B cell (primary cell): ENCODE results near the gene DNASE2B. TPM values are rescaled to one million over a fixed set of nuclear protein-coding genes. Genes with fewer than 3 reads are reported as not detected.

Experiments used
- ATAC-seq: fragments of 200-7000 bp; cut with Tn5 transposase; one replicate; pipeline ENCODE4 v1.10.0; 2021; ENCODE audit warnings: low read depth, mild to moderate bottlenecking, moderate number of reproducible peaks, moderate library complexity
- CTCF ChIA-PET: fragments of 350-600 bp; sonication (Branson Sonifier 250); formaldehyde crosslinking; loops from one replicate; lab custom pipeline; 2021; ENCODE audit warnings: antibody characterized with exemption, inconsistent platforms; lab: Charles Lee
- POLR2A ChIA-PET: fragments of 350-600 bp; sonication (Branson Sonifier 250); formaldehyde crosslinking; loops from one replicate; lab custom pipeline; 2021; ENCODE audit warnings: antibody characterized with exemption; lab: Charles Lee
- DNase-seq: peaks from one replicate; pipeline ENCODE4 v3.0.0; 2013
- H2AFZ ChIP-seq: 2 replicates; pipeline ENCODE4 v1.6.1; 2012; ENCODE audit warnings: mild to moderate bottlenecking, low read depth, low read length; ENCODE audit not compliant: insufficient read depth, poor library complexity, severe bottlenecking
- H3K27ac ChIP-seq, 2 donors: 1 replicate in 1 of 2; 2 replicates in 1 of 2; pipeline ENCODE4 v1.5.1; 2012 to 2013; ENCODE audit warnings: low read length in 2 of 2, mild to moderate bottlenecking in 2 of 2, moderate library complexity in 1 of 2
- H3K27me3 ChIP-seq, 4 experiments: fragments of 200-600 bp in 1 of 4; sonication (generic) in 1 of 4; replicated peaks in 1 of 4; 1 replicate in 2 of 4; 2 replicates in 2 of 4; pipeline versions ENCODE4 v1.6.1 to v1.7.0; 2013 to 2016; ENCODE audit warnings: low read length in 3 of 4, mild to moderate bottlenecking in 2 of 4, mixed read lengths in 1 of 4, moderate library complexity in 1 of 4; ENCODE audit not compliant: insufficient read depth in 4 of 4, control insufficient read depth in 3 of 4; ENCODE audit errors: control extremely low read depth in 1 of 4
- H3K36me3 ChIP-seq, 2 experiments: replicated peaks in 1 of 2; 1 replicate in 1 of 2; 2 replicates in 1 of 2; pipeline versions ENCODE4 v1.6.1 to v1.7.1; 2013; ENCODE audit warnings: low read length in 1 of 2; ENCODE audit not compliant: insufficient read depth in 2 of 2, control insufficient read depth in 1 of 2; ENCODE audit errors: control extremely low read depth in 1 of 2, extremely low read depth in 1 of 2
- H3K4me1 ChIP-seq, 2 donors: fragments of 200-600 bp in 1 of 2; sonication (generic) in 1 of 2; 1 replicate in 1 of 2; 2 replicates in 1 of 2; pipeline versions ENCODE4 v1.5.1 to v1.6.1; 2013 to 2017; ENCODE audit warnings: low read length in 2 of 2; ENCODE audit not compliant: control insufficient read depth in 2 of 2, insufficient read depth in 2 of 2
- H3K4me2 ChIP-seq: replicated peaks from 2 replicates; pipeline ENCODE3; 2012; ENCODE audit warnings: mild to moderate bottlenecking, low read depth, low read length; ENCODE audit not compliant: poor library complexity, severe bottlenecking
- H3K4me3 ChIP-seq, 5 experiments: fragments of 200-600 bp in 1 of 5; sonication (generic) in 1 of 5; 1 replicate in 3 of 5; 2 replicates in 2 of 5; pipeline versions ENCODE4 v1.5.1 to v1.7.0; 2011 to 2016; ENCODE audit warnings: low read length in 4 of 5, mild to moderate bottlenecking in 4 of 5, low read depth in 2 of 5, control low read depth in 1 of 5, moderate library complexity in 1 of 5; ENCODE audit not compliant: insufficient read depth in 1 of 5; ENCODE audit errors: control extremely low read depth in 1 of 5, extremely low read depth in 1 of 5
- H3K79me2 ChIP-seq: fragments of 200-600 bp; sonication (generic); one replicate; pipeline ENCODE4 v1.6.0; 2016; ENCODE audit warnings: low read length; ENCODE audit not compliant: control insufficient read depth, insufficient read depth
- H3K9ac ChIP-seq: fragments of 200-600 bp; sonication (generic); 2 replicates; pipeline ENCODE4 v1.6.1; 2017; ENCODE audit warnings: mild to moderate bottlenecking, low read length, moderate library complexity
- H3K9me3 ChIP-seq, 3 donors: one replicate each; pipeline versions ENCODE4 v1.6.1 to v1.7.1; 2013; ENCODE audit warnings: low read length in 2 of 3; ENCODE audit not compliant: control insufficient read depth in 2 of 3, insufficient read depth in 1 of 3; ENCODE audit errors: control extremely low read depth in 1 of 3
- H4K20me1 ChIP-seq: 2 replicates; pipeline ENCODE4 v1.6.0; 2012; ENCODE audit warnings: mild to moderate bottlenecking, low read length; ENCODE audit not compliant: insufficient read depth, control insufficient read depth, poor library complexity, severe bottlenecking
- H3K27ac Mint-ChIP-seq: one replicate; pipeline ENCODE4 v1.8.0; 2021; ENCODE audit warnings: mixed read lengths
- H3K27me3 Mint-ChIP-seq: one replicate; pipeline ENCODE4 v1.8.0; 2021; ENCODE audit warnings: mixed read lengths
- H3K4me1 Mint-ChIP-seq: one replicate; pipeline ENCODE4 v1.8.0; 2021; ENCODE audit warnings: mixed read lengths
- H3K4me3 Mint-ChIP-seq: one replicate; pipeline ENCODE4 v1.8.0; 2021; ENCODE audit warnings: mixed read lengths
- H3K9me3 Mint-ChIP-seq: one replicate; pipeline ENCODE4 v1.8.0; 2022; ENCODE audit warnings: mixed read lengths; ENCODE audit not compliant: insufficient read depth
- CTCF ChIP-seq: fragments of 200-600 bp; IDR thresholded peaks from one replicate; pipeline ENCODE4 v1.8.0; 2022; ENCODE audit warnings: antibody characterized with exemption, mild to moderate bottlenecking
- EZH2 ChIP-seq: IDR thresholded peaks from 2 replicates; pipeline ENCODE4 v1.6.1; 2012; ENCODE audit warnings: borderline replicate concordance, low read depth, mild to moderate bottlenecking, moderate library complexity, low read length; ENCODE audit not compliant: insufficient read depth, poor library complexity, severe bottlenecking
- WGBS: methylation state at CpG from one replicate; pipeline ENCODE4 v1.1.5; 2013; ENCODE audit warnings: missing lambda C conversion rate; ENCODE audit not compliant: insufficient coverage; 5-methylcytosine and 5-hydroxymethylcytosine counted together
- intact Hi-C: fragments of 100-400 bp; cut with micrococcal nuclease; formaldehyde crosslinking; loops from one replicate; pipeline ENCODE4 v1.10.0; 2022
- polyA minus RNA-seq: library from RNA; depleted of rRNA, polyadenylated mRNA; stranded (reverse); fragments of >200 nt; gene quantifications from 2 replicates; pipeline ENCODE4 v1.2.3, GENCODE V29; 2012
- polyA plus RNA-seq: library from polyadenylated mRNA; depleted of rRNA; stranded (reverse); fragments of >200 nt; gene quantifications from 2 replicates; pipeline ENCODE4 v1.2.3, GENCODE V29; 2012
- total RNA-seq, 2 donors: library from RNA; stranded (reverse); fragments of 120-200 nt in 1 of 2; gene quantifications; 1 replicate in 1 of 2; 2 replicates in 1 of 2; pipeline versions ENCODE4 v1.2.3 to v1.2.4, GENCODE V29; 2013 to 2022

Gene DNASE2B
- total RNA-seq (not detected in 2 replicates), polyA plus RNA-seq (not detected in 2 replicates), polyA minus RNA-seq (not detected in 2 replicates)
- not detected for total RNA-seq (2013)

GRCh38 chr1:84398175-84399155, at the start of gene DNASE2B:
Gene DNASE2B, plus strand, starts transcription at chr1:84398484. Its CDS starts 81 bp downstream, at chr1:84398565.
- Mint-ChIP-seq H3K4me3 (no peak within 1 kb of the TSS), H3K9me3 (no peaks in the 10 kb centered on the region), H3K4me1 (no peaks in the 10 kb centered on the region), H3K27ac (no peak within 1 kb of the TSS), H3K27me3 (no peaks in the 10 kb centered on the region)
- POLR2A ChIA-PET, result no interaction called here
- Histone ChIP-seq H2AFZ (no peak within 1 kb of the TSS), H3K4me3 (no peak within 1 kb of the TSS), H3K9me3 (no peaks in the 10 kb centered on the region), H3K9ac (no peak within 1 kb of the TSS), H3K79me2 (no peaks in the 10 kb centered on the region), H4K20me1 (no peaks in the 10 kb centered on the region), H3K27me3 (no peaks in the 10 kb centered on the region), H3K27ac (no peak within 1 kb of the TSS), H3K4me1 (no peaks in the 10 kb centered on the region), H3K4me2 (no peak within 1 kb of the TSS), H3K36me3 (no peaks in the 10 kb centered on the region)
- 97% methylated on average over 9 of the region's 11 CpGs for WGBS
- ATAC-seq, result no peak
- no peak for TF ChIP-seq EZH2
- TF ChIP-seq CTCF, result no peak
- CTCF ChIA-PET, result interaction anchor here (0.8 kb wide), 1 partner anchor 35 kb away, joined by 3 read pairs; no protein-coding TSS in a partner anchor
- intact Hi-C loops, result no loop called here
- DNase-seq, result no peak

GRCh38 chr1:84348759-84349158, 49.5 kb upstream of the DNASE2B start:
- WGBS, result no CpG with 5 or more reads among the region's 1 CpG
- H3K36me3 ChIP-seq, result no peaks in the 10 kb centered on the region
- H3K9ac ChIP-seq, result no peak overlapping the region
- ATAC-seq (no peak), DNase-seq (no peak)
- POLR2A ChIA-PET, result no interaction called here
- no peaks in the 10 kb centered on the region for H3K4me1 Mint-ChIP-seq
- no peaks in the 10 kb centered on the region for H3K4me1 ChIP-seq
- H4K20me1 ChIP-seq, result no peaks in the 10 kb centered on the region
- no peak overlapping the region for H3K4me3 Mint-ChIP-seq
- TF ChIP-seq EZH2, result no peak
- no peak for TF ChIP-seq CTCF
- CTCF ChIA-PET, result no interaction called here
- H3K27ac ChIP-seq, result no peak overlapping the region
- intact Hi-C loops, result no loop called here
- no peak overlapping the region for H2AFZ ChIP-seq
- H3K27me3 ChIP-seq, result no peaks in the 10 kb centered on the region
- peaks cover 4% of the 10 kb centered on the region for H3K27me3 Mint-ChIP-seq
- no peaks in the 10 kb centered on the region for H3K79me2 ChIP-seq
- H3K4me2 ChIP-seq, result no peak overlapping the region
- no peaks in the 10 kb centered on the region for H3K9me3 ChIP-seq
- no peak overlapping the region for H3K27ac Mint-ChIP-seq
- H3K9me3 Mint-ChIP-seq, result no peaks in the 10 kb centered on the region
- no peak overlapping the region for H3K4me3 ChIP-seq
